Measurements from ENCODE around the gene TDRD7. TPM values are rescaled to one million over a fixed set of nuclear protein-coding genes. Genes with fewer than 3 reads are reported as not detected.

The TDRD7 gene
- total RNA-seq, 4 donors from 2014 or later = 8.5 to 16.5 (median 13.3) TPM

GRCh38 chr9:97366889-97367288 lies 45.0 kb upstream of the TDRD7 start:
- no peak for TF ChIP-seq CTCF (IDR thresholded peaks at IDR 0.05; ENCODE audit: low read depth)

GRCh38 chr9:97367729-97368128 lies 44.2 kb upstream of the TDRD7 start:
- TF ChIP-seq CTCF (IDR thresholded peaks at IDR 0.05; ENCODE audit: low read depth) = no peak

- TF ChIP-seq CTCF (IDR thresholded peaks at IDR 0.05; ENCODE audit: low read depth) = no peak
Observed at GRCh38 chr9:97368964-97369363, 42.9 kb upstream of the TDRD7 start.

- no peak for TF ChIP-seq CTCF (IDR thresholded peaks at IDR 0.05; ENCODE audit: low read depth)
Observed at GRCh38 chr9:97372580-97372979, 39.3 kb upstream of the TDRD7 start.

GRCh38 chr9:97373331-97373730 lies 38.6 kb upstream of the TDRD7 start:
- TF ChIP-seq CTCF (IDR thresholded peaks at IDR 0.05; ENCODE audit: low read depth) = no peak

GRCh38 chr9:97374811-97375210 lies 37.1 kb upstream of the TDRD7 start:
- no peak for TF ChIP-seq CTCF (IDR thresholded peaks at IDR 0.05; ENCODE audit: low read depth)

GRCh38 chr9:97376902-97377301 lies 35.0 kb upstream of the TDRD7 start:
- no peak for TF ChIP-seq CTCF (IDR thresholded peaks at IDR 0.05; ENCODE audit: low read depth)

Measured in subcutaneous adipose tissue (tissue), 4 donors.